Measurements from ENCODE around the gene PLXNA2.

Gene PLXNA2

DNA sequence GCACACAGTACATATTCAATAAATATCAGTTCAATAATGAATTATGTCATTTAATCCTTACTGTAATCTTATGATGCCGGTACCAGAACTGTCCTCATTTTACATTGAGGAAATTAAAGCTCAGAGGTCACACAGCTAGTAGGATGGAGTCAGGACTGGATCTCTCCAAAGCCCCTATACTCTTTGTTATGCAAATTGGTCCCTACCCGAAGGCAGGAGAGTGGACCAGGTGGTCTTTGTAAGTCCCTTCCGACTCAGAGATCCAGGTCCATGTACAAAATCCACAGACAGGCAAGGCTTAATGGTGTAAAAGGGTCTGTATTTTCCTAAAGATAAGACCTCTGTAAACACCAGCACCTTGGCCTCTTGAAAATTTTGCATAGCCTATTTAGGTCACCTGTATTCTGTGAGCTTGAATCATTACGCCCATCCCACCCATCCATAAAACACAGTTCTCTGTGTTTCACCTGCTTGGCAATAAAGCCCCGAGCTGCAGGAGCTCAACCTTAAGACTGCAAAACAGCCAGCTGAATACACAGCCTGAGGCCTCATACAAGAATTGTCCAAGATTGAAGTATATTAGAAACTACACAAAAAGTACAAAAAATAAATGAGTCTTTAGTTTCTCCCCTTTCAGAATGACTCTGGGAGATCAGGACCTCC lies 41.7 kb downstream of the PLXNA2 start:
- DNase-seq = no peak

DNA sequence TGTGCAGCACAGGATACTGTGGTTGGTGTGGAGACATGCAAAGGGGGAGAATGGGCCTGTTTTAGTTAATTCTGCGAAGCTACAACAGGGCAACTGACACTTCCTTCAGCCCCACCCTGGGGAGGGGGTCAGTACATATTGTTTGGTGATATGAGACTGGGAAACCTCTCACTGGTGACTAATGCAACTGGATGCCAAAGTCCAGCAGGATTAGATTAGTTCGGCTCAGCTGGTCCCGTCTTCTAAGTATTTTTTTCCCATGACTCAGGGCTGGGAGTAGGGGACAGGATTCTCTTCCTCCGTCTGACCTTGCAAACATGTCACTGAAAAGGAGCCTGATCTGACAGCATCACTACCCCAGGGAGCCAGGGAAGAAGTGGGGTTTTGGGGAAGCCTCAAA lies 43.0 kb downstream of the PLXNA2 start:
- no peak for DNase-seq

- no peak for DNase-seq
Observed at GRCh38 chr1:208200116-208200515, 44.1 kb downstream of the PLXNA2 start.

DNA sequence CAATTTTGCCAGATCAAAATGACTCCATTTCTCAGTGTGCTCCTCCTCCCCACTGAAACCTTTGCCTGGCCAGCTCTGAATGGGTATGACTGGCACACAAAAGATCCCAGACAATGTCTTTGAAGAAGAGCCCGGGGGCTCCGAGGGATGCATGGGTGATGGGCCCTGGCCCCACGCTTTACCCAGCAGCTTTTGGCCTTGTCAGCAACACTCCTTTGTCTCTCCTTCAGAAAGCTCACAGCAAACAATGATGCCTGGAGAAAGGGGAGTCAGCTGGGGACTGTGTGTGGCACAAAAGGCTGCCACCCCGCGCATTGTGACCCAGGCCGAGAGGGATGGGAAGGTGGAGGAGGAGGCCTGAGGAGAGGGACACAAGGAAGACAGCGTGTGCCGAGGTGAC lies 45.9 kb downstream of the PLXNA2 start:
- no peak for DNase-seq

DNA sequence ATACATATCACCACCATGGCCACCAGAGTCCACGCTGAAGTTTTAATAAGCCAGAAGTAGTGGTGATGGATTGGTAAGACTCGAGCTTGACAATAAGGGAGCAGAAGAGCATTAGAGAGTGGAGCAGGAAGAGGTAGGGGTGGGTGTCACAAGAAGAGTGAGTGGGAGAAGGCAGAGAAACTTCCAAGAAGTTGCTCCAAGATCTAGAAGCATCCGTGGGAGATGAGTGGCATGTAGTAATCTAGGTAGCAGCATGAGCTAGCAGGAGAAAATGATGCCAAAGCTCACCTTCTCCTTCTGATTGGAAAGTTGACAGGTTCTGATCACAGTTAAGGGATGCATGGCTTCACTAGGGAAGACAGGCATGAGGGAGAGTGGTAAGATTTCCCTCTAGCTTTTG lies 49.2 kb downstream of the PLXNA2 start:
- DNase-seq = no peak

DNA sequence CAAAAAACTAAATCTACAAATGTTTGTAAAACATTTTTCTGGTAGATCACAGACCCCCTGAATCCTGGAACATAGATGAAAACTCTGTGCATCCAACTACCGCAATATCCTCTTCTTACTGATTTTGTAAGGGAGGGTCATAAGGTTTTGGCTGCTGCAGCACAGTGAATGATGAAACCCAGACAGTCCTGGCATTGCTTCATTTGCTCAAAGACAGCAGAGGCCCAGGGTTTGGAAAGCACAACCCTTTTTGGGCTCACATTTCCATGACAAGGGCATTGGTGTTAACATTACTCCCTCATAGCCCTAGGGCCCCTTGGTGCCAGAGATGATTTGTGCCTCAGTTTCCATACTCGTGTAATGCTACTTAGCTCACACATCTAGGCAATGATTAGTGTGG lies 51.2 kb downstream of the PLXNA2 start:
- DNase-seq = no peak

- DNase-seq = no peak
Observed at GRCh38 chr1:208190784-208191183, 53.4 kb downstream of the PLXNA2 start.

DNA sequence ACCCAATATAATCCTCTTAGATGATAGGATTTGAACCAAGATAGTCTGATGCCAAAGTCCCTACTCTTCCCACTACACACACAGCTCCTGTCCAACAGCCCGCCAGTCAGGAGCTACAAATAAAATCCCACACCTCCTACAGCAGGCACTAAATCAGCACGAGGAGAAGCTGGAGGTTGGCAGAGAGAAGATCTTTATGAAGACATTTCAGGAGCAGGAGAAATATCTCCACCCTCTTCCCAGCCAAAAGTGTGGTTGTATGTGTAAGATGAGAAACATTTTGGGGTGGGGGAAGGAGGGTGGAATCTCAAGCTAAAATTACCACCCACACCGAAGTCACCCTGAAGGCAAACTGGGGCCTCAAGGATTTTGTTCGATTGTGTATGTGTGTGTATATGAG lies 54.5 kb downstream of the PLXNA2 start:
- no peak for DNase-seq

DNA sequence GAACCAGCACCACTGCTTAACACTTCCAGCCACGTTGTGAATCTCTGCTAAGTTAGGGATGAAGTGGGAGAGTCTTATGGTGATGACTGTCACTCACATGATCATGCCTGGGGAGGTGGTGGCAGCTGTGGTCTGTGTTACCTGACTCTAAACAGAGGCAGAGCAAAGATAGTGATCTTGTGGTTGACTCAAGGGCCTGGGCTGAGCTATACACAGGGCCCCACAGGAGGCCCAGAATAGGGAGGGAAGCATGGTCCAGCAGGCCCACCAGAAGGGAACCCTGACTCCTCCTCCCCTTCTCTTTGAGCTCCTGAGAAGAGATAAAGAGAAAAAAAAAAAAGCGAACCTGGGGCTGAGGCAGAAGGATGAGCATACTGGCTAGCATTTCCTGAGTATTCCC lies 55.0 kb downstream of the PLXNA2 start:
- DNase-seq = no peak

- no peak for DNase-seq
Observed at GRCh38 chr1:208188607-208189006, 55.6 kb downstream of the PLXNA2 start.

DNA sequence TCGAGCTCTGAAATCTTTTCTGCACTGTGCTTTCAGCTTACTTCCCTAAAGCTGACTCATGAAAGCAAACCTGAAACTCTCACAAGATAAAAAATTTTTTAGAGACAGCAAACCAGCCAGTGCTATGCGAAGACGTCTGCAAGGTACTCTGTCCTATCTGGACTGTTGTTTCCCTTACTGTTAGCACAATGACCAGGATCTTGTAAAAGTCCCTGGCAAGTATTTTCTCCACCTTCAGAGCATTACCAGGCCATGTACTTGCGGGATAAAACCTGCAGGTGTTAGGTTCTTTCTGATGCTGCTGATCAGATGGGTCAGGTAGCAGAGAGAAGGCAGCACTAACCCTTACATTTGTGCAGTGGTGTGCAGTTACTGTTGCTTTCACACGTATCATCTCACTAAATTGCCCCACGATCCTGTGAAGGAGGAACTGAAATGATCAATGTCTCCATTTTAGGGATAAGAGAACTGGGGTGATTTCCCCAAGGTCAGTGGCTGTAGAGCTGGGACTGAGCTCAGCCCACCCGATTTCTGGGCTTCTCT lies 56.6 kb downstream of the PLXNA2 start:
- no peak for DNase-seq

DNA sequence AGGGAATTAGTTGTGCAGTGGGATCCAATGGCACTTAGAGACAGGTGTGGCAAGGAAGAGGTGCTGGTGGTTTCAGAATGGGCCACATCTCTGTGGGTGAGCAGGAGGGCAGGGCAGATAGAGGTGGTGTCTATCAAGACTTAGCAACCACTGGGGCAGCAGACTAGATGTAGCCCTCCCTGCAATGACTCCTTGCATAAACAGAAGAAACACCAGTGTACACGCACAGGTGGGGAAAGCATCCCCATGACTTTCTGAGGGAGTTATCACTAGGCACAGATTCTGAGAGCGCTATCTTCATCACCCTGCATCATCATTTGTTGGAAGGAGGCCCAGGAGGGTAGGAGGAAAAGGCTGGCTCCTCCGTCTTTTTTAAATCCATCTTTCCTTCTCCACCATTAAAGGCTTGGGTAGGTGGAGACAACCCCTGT lies 58.4 kb downstream of the PLXNA2 start:
- no peak for DNase-seq

DNA sequence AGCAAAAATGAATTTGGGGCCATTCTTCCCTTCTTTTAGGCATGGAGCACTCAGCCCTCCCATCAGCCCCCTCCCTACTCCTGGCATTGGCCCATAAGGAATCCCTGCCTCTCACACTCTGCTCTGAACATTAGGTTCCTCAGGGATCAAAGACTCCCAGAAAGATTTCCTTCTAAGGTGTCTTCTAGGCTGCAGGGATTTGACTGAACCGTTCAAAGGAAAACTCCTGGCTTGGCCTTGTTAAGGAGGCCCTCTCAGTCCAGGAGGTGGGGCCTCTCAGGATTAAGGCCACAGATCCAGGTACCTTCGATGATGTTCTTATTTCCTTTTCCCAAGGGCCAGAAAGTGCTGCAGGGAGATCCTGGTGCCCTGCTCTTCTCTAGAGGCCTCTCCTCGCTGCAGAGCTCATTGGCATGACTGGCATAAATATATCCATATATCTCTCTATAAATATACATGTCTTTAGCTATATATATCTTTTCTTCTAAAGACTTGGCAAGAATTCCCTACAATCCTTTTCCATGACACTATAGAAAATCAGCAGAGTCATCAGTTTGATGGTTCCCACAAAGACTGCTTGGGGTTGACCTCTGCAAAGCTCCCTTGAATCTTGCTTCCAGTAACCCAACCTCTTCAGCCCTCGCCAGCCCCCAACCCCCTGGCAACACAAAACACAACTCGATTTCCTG lies 59.1 kb downstream of the PLXNA2 start:
- DNase-seq = no peak

- no peak for DNase-seq
Observed at GRCh38 chr1:208183977-208184911, 59.9 kb downstream of the PLXNA2 start.

DNA sequence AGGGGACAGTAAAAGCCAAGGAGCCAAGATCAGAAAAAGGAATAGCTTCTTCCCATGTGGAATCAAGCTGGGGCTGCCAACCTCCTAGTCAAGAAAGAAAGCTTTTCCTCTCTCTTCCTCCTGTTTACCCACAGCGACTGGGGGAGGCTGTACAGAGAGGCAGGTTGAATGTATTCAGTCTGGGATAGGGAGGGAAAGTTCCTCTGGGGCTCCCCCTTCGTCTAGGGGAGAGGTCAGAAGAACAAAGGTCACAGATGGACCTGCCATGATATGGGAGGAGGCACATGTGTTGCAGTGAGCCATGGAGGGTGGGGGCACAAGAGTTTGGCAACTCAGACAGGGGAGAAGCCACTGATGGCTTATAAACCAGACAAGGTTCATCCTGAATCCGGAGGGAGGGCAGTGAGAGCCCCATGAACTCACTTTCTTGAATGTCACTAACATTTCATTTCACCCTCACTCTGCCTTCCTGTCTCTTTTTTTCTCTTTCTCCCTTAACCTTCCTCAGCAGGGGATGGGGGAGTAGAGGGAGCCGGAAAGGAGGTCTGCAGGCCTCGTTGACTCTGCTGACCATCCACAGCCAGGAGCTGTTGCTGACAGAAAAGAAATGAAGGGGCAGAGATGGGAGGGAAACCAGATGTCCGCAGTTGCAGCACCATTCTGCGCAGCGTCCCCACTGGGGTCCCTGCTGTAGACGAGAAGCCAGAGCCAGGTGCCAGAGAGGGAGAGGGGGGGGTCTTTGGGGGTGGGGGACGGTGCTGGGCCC lies 61.1 kb downstream of the PLXNA2 start:
- DNase-seq = no peak

DNA sequence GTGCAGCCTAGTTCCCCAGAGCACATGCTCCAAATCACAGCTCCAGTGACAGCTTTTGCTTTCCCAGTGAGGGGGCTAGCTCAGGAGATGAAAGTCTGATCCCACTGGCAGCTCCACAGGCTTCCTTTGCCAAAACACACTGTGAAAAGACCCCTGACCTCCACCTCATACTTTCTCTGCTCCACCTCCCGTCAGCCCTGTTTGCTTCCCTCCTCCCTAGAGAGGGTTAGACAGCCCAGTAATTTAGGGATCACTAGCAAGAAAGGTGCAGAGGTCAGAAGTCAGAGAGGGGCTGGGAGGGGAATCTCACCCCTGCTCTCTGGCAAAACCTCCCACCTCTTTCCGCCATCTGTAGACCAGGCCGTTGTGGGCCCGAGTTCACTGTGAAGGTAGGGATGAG lies 62.8 kb downstream of the PLXNA2 start:
- DNase-seq = no peak

DNA sequence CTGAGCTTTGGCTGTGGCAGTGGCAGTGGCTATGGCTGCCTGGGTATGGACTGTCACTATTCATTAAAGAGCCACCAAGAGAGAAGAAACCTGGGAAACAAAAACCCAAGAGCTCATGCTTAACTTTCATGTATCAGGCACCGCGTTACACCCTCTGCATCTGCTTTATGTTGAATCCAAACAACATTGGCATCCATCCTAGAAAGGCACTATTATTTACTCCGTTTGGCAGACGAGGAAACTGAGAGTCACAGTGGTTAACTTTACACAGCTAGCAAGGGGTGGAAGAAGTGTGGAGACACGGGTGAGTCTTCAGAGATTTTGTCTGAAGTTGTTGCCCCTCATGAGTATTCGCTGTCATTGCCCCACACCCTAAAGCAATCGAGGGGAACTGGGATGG lies 63.8 kb downstream of the PLXNA2 start:
- DNase-seq = no peak

- no peak for DNase-seq
Observed at GRCh38 chr1:208179961-208180409, 64.2 kb downstream of the PLXNA2 start.

- no peak for DNase-seq
Observed at GRCh38 chr1:208179263-208179816, 64.8 kb downstream of the PLXNA2 start.

DNA sequence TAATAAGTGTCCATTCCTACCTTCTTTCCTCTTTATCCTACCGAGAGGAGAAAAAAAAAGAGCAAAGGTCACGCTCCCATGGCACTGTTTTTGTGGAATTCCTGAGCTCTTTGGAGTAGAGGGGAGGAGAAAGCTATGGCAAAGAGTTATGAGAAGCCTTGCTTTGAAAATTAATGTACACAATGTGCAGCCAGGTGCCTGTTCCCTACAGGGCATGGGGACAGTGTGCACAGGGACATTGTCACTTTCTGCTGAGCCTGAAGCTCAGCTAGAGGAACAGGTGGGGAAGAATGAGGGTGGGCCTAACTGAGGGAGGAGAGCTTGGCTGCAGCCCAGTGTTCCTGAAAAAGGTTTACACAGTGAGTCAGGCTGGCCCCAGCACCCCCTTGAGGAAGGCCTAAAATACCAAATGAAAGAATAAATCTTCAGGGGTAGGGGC lies 66.1 kb downstream of the PLXNA2 start:
- no peak for DNase-seq

GRCh38 chr1:208177656-208178055 lies 66.5 kb downstream of the PLXNA2 start:
- no peak for DNase-seq

GRCh38 chr1:208176649-208177048 lies 67.5 kb downstream of the PLXNA2 start:
- DNase-seq = no peak

Measured in GF-D8 (cell line).